Type B pancreatic cell (in vitro differentiated cells): ENCODE data around the gene EDN1. TPM values are rescaled to one million over a fixed set of nuclear protein-coding genes. Genes with fewer than 3 reads are reported as not detected.

Source experiments
- DNase-seq: peaks from one replicate; pipeline ENCODE4 v3.0.0; 2021; ENCODE audit warnings: mixed read lengths; ENCODE audit not compliant: unreplicated experiment; ENCODE audit errors: extremely low spot score
- H3K27ac Mint-ChIP-seq: 2 replicates; pipeline ENCODE4 v1.8.0; 2021; ENCODE audit warnings: mild to moderate bottlenecking, mixed read lengths
- H3K27me3 Mint-ChIP-seq: 2 replicates; pipeline ENCODE4 v1.8.0; 2021; ENCODE audit warnings: mixed read lengths
- H3K36me3 Mint-ChIP-seq: 2 replicates; pipeline ENCODE4 v1.8.0; 2021; ENCODE audit warnings: mixed read lengths
- H3K4me1 Mint-ChIP-seq: one replicate; pipeline ENCODE4 v1.8.0; 2021; ENCODE audit warnings: mixed read lengths; ENCODE audit not compliant: unreplicated experiment
- H3K4me3 Mint-ChIP-seq: 2 replicates; pipeline ENCODE4 v1.8.0; 2021; ENCODE audit warnings: mild to moderate bottlenecking, mixed read lengths
- H3K9me3 Mint-ChIP-seq: 2 replicates; pipeline ENCODE4 v1.8.0; 2021; ENCODE audit warnings: mixed read lengths
- total RNA-seq: library from RNA; stranded (reverse); gene quantifications from 2 replicates; pipeline ENCODE4 v1.2.1, GENCODE V29; 2021; ENCODE audit warnings: low replicate concordance
- TF ChIP-seq, protein P1 (sequence below): fragments of 200-600 bp; sonication (generic); conservative IDR thresholded peaks from 2 replicates; pipeline ENCODE4 v1.5.0; 2021; ENCODE audit warnings: antibody characterized with exemption, mild to moderate bottlenecking

EDN1 gene
- total RNA-seq, 1 donor from 2014 or later: 8.9 TPM

DNA sequence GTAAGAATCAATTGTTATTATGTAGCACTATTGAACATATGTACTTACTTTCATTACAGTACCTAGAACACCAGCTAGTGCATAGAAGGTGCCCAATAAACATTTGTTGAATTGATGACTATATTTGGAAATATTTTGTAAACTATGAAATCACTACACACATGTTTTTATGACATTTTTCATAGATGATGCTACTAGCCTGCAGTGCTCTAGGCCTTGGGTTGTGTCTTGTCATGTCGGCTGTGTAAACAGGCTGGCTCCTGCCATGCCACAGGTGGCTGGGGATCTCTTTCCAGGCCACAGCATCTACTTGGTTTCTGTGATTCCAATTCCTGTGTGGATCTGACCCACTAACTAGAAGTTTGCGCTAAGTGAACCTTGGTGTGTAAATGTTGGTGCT is 43.3 kb upstream of the EDN1 start:
- Mint-ChIP-seq H3K27ac (no peak overlapping the region), H3K36me3 (no peaks in the 10 kb centered on the region)

DNA sequence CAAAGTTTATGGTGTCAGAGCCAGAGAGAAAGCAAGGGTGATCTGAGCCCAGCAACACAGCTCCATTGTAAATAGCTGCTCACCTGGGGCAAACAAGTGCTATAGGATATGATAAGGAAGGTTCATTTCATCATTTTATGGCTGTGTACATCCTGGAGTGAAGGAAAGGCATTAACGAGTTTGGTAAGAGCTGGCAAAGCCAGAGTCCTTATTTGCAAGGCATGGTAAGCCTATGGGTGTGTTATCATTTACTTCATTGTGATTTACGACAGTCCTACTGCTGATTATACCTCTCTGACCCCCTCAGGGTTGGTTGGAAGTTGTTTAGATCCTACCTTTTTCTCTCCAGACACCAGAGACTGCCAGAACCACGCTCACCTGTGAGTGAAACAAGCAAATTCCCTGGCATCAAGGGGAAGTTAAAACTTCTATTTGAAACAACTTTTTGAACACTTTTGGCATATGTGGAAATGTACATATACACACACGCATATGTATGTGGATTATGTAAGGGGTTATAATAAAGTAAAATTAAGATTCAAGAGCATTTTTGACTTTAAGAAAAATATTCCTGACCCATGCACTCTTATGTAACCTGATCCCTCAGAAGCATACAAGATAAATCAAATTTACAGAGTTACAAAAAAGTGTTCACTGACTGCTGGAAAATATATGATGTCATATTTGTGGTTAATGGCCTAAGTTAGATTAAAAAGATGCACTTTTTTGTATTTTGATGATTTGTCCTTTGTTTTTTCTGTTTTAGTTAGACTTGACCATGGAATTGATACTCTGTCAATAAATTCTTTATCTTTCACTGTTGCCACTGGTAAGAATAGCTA is 40.4 kb upstream of the EDN1 start:
- Mint-ChIP-seq H3K27me3 (no peaks in the 10 kb centered on the region), H3K4me3 (no peak overlapping the region), H3K36me3 (no peaks in the 10 kb centered on the region), H3K9me3 (no peaks in the 10 kb centered on the region), H3K27ac (peak overlapping the region; percentile 49), H3K4me1 (peaks cover 19% of the 10 kb centered on the region)
- TF ChIP-seq, protein P1, sequence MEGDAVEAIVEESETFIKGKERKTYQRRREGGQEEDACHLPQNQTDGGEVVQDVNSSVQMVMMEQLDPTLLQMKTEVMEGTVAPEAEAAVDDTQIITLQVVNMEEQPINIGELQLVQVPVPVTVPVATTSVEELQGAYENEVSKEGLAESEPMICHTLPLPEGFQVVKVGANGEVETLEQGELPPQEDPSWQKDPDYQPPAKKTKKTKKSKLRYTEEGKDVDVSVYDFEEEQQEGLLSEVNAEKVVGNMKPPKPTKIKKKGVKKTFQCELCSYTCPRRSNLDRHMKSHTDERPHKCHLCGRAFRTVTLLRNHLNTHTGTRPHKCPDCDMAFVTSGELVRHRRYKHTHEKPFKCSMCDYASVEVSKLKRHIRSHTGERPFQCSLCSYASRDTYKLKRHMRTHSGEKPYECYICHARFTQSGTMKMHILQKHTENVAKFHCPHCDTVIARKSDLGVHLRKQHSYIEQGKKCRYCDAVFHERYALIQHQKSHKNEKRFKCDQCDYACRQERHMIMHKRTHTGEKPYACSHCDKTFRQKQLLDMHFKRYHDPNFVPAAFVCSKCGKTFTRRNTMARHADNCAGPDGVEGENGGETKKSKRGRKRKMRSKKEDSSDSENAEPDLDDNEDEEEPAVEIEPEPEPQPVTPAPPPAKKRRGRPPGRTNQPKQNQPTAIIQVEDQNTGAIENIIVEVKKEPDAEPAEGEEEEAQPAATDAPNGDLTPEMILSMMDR: no peak
- DNase-seq: no peak

More for the DNA sequence above, 43.3 kb upstream of the EDN1 start:
- TF ChIP-seq, protein P1: no peak
- no peak for DNase-seq
- no peaks in the 10 kb centered on the region for H3K9me3 Mint-ChIP-seq
- H3K4me1 Mint-ChIP-seq: peaks cover 19% of the 10 kb centered on the region
- H3K27me3 Mint-ChIP-seq: no peaks in the 10 kb centered on the region
- no peak overlapping the region for H3K4me3 Mint-ChIP-seq

DNA sequence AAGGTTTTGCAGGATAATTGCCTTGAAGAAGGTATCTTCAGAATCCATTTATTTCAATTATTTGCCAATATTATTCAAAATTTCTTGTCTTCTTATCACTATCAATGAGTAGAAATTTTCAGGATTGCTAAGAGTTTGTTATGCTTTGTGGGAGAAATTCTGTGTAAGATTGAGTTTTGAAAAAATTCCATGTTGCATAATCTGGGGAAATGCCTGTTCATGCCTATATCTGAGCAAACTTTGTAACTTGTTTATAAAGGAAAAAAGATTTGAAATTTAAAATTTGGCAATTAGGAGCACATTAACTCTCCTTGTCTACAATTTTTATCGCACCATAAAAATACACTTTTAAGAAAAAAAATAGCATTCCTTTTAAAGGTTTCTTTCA is 39.8 kb upstream of the EDN1 start:
- H3K9me3 Mint-ChIP-seq: no peaks in the 10 kb centered on the region
- H3K27me3 Mint-ChIP-seq: no peaks in the 10 kb centered on the region
- H3K4me1 Mint-ChIP-seq: peaks cover 19% of the 10 kb centered on the region
- no peak overlapping the region for H3K27ac Mint-ChIP-seq
- H3K4me3 Mint-ChIP-seq: no peak overlapping the region
- DNase-seq: no peak
- TF ChIP-seq, protein P1: no peak
- H3K36me3 Mint-ChIP-seq: no peaks in the 10 kb centered on the region

DNA sequence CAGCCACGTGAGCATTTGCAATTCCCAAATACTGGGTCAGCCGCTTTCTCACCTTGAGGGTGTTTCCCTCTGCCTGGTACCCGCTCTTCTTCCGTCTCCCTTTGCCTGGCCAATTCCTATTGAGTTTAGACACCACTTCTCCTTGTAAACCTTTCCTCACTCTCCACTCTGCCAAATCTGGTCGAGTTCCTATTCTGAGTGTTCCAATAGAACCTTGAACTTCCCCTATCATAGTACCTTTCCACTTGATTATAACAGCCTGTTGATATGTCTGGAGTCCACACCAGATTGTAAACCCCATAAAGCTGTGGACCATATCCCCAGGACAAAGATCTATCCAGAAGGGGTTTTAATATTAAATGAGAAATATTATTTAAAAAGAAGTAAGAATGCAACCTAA is 36.0 kb upstream of the EDN1 start:
- Mint-ChIP-seq H3K4me1 (peaks cover 10% of the 10 kb centered on the region), H3K27ac (no peak overlapping the region), H3K36me3 (no peaks in the 10 kb centered on the region), H3K27me3 (no peaks in the 10 kb centered on the region), H3K4me3 (no peak overlapping the region), H3K9me3 (no peaks in the 10 kb centered on the region)
- TF ChIP-seq, protein P1: no peak
- no peak for DNase-seq

DNA sequence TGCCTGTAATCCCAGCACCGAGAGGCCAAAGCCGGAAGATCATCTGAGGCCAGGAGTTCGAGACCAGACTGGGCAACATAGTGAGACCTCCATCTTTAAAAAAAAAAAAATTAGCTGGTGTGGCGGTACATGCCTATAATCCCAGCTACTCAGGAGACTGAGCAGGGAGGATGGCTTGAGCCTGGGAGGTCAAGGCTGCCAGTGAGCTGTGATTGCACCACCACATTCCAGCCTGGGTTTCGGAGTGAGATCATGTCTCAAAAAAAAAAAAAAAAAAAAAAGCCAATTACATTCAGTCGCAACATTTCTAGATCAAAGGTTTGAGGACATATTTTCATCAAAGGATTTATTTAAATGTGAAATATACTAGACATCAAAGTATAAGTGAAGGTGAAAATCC is 32.0 kb upstream of the EDN1 start:
- no peak for DNase-seq
- peaks cover 20% of the 10 kb centered on the region for H3K4me1 Mint-ChIP-seq
- TF ChIP-seq, protein P1: no peak
- no peaks in the 10 kb centered on the region for H3K9me3 Mint-ChIP-seq
- no peaks in the 10 kb centered on the region for H3K27me3 Mint-ChIP-seq
- H3K36me3 Mint-ChIP-seq: no peaks in the 10 kb centered on the region
- H3K4me3 Mint-ChIP-seq: no peak overlapping the region
- H3K27ac Mint-ChIP-seq: no peak overlapping the region
